Measurements from ENCODE around the gene CD81. TPM values are rescaled to one million over a fixed set of nuclear protein-coding genes. Genes with fewer than 3 reads are reported as not detected.

Gene CD81
- polyA plus RNA-seq, 1 donor = 447 TPM

DNA sequence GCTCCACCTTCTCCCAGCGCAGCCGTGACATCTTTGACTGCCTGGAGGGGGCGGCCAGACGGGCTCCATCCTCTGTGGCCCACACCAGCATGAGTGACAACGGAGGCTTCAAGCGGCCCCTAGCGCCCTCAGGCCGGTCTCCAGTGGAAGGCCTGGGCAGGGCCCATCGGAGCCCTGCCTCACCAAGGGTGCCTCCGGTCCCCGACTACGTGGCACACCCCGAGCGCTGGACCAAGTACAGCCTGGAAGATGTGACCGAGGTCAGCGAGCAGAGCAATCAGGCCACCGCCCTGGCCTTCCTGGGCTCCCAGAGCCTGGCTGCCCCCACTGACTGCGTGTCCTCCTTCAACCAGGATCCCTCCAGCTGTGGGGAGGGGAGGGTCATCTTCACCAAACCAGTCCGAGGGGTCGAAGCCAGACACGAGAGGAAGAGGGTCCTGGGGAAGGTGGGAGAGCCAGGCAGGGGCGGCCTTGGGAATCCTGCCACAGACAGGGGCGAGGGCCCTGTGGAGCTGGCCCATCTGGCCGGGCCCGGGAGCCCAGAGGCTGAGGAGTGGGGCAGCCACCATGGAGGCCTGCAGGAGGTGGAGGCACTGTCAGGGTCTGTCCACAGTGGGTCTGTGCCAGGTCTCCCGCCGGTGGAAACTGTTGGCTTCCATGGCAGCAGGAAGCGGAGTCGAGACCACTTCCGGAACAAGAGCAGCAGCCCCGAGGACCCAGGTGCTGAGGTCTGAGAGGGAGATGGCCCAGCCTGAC is 26.0 kb downstream of the CD81 start:
- DNase-seq (ENCODE audit: low read depth) = no peak

DNA sequence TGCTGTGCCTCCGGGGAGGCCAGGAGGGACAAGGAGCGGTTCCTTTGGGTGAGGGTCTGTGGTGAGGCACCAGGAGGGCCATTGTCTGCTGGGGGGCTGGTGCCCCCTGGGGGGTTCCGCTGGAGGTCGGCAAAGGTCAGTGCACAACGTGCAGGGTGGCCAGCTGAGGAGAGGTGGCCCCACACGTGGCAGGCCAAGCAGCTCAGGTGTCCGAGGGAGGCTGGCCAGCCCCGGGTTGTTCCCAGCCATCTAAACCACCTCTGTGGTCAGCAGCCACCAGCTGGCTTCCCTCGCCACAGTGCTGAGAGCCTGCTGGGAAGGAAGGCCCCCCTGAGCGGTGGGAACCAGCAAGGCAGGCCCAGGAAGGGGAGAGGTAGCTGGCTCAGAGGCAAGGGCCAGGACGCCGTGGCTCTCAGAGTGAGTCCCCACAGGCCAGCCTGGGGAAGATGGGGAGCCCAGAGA is 27.7 kb downstream of the CD81 start:
- DNase-seq (ENCODE audit: low read depth) = no peak

DNA sequence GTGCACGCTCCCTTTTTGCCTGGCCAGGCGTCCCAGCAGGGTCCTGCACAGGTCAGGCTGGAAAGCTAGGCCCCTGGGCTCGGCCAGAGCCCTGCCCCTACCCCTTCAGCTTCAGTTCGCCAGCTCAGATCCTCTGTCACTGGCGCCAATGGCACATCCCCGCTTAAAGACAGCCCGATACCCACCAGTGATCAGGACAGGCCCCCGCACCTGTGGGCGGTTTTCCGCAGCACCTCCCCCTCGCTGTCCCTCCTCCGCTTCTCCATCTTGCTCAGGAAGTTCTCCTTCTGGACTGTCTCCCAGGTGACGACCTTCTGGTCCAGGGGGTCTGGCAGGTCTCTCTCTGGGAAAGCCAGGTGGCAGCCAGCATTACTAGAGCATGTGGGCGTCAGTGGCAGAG is 29.3 kb downstream of the CD81 start:
- DNase-seq (ENCODE audit: low read depth) = no peak

DNA sequence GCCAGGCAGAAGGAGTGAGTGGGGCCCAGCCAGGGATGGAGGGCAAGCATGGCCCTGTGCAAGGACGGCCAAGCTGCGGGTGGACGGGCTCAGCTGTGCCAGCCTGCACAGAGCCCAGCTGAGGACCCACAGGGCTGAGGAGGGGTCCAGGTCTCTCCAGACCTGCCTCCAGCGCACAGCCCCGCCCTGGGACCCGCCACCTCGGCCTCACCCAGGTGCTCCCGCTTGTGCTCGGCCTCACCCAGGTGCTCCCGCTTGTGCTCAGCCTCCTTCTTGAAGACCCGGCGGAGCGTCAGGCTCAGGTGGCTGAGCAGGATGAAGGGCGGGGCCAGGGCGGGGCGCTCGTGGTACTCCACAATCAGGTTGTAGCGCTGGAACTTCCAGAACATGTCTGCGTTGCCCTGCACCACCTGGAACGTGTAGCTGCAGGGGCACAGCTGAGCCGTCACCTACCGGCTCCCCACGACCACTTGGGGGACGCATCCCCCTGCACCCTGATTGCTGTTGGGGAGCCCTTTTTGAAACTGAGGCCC is 29.8 kb downstream of the CD81 start:
- DNase-seq (ENCODE audit: low read depth) = no peak

DNA sequence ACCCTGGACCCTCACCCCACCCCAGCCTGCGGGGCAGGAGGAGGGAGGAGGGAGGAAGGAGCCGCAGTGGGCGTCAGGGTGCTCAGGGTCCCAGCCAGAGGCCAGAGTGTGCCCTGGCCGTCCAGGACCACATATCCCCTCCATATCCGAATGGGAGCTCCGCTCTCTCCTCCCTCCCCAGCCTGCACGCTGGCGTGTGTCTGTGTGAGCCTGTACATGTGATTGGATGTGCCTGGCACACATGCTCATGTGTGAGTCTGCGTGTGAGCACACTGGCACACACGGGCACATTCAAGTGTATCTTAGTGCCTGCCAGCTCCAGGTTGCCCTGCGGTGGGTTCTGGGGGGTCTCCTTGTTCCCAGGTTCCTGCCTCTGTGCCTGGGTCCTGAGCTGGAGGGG is 31.6 kb downstream of the CD81 start:
- no peak for DNase-seq (ENCODE audit: low read depth)

DNA sequence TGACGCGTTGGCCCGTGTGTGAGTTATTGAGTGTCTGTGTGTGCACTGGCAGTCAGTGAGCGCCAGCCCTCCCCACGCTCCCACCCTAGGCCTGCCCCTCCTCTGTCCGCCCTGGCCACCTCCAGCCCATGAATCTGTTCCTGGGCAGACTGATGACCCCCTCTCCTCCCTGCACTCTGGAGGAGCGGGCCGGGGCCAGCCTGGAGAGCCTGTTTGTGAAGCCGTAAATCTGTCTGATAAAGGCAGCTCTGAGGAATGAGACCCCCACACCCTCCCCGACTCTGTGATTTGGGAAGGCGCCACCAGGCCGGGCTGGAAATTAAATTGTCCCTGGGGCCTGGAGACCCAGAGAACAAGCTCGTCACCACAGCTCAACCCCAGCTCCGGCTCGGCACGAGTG is 32.0 kb downstream of the CD81 start:
- no peak for DNase-seq (ENCODE audit: low read depth)

DNA sequence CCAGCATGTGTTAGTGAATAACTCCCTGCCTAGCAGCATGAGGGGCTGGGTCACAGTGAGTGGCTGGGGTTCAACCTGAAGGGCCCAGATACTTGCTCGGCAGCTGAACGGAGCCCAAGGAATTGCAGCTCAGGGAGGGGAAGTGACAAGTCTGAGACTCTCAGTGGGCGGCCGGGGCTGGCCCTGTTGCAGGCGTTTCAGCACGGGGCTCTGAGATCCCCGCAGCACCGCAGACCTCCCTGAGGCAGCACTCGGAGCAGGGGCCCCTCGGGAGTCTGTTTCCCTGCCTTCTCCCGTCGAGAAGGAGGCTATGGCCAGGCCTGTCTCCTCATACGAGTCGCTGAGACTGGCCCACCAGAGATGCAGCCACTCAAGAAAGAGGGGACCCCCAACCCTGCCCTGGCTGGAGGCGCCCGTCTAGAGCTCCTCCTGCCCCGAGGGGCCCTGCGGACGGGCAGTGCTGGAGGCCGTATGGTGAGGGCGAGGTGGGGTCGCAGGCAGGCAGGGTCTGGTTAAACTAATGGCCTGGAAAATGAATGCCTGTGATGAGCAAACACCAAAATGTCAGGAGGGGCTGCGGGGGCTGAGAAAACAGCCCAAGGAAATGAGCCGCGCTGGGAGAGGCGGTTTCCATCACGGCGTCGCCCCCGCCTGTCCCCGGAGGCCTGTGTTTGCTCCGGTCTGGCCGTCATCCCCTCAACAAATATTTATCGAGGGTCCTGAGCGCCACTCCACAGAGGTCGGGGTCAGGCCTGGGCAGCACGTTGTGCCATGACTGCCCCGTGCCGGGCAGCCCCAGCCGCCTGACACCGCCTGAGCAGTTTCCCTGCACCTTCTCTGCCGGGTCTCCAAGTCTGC is 32.7 kb downstream of the CD81 start:
- no peak for DNase-seq (ENCODE audit: low read depth)

DNA sequence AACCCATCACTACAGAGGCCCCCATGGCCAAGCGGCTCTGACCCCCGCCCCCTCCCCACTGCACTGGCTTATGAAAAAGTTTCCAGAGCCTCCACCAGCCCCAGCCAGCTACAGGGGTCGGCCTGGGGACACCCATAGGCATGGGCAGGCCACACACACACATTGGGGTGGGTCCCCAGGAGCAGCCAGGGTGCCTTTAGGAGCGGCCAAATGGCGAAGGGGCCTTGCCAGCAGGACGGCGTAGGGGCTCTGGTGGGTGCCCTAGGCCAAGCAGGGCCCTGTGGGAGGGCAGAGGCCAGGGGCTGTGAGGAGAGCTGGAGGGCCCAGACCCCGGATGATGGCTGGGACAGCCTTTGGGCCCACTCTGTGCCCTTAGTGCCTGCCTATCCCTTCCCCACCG is 33.5 kb downstream of the CD81 start:
- DNase-seq (ENCODE audit: low read depth) = no peak

DNA sequence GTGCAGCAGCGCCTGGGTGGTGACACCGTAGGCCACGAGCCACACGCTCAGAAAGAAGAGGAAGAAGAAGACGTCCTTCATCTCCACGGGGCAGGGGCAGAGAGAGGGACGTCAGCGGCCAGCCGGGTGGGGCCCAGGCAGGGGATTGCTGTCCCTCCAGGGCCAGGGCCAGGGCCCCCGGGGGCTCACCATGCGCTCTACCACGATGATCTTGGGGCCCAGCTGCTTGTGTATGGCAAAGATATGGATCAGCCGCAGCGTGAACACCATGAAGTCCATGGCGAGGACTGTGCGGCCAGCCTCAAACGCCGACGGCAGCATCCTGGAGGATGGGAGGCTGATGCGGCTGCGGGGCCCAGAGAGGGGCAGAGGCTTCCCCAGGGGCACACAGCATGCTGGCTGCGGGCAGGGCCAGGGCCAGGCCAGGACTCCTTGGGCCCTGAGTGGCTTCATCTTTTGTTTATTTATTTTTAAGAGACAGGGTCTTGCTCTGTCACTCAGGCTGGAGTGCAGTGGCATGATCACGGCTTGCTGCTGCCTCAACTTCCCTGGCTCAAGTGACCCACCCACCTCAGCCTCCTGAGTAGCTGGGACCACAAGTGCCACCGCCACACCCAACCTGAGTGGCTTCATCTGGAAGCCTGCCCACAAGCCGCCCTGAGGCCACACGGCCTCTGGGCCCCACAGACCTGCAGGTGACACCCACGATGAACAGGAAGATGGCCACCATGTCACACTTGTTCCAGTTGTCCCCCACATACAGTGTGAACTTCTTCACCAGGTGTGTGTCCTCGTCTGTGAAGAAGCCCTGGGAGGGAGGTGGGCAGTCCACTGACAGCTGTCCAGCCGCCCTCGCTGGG is 34.6 kb downstream of the CD81 start:
- no peak for DNase-seq (ENCODE audit: low read depth)

DNA sequence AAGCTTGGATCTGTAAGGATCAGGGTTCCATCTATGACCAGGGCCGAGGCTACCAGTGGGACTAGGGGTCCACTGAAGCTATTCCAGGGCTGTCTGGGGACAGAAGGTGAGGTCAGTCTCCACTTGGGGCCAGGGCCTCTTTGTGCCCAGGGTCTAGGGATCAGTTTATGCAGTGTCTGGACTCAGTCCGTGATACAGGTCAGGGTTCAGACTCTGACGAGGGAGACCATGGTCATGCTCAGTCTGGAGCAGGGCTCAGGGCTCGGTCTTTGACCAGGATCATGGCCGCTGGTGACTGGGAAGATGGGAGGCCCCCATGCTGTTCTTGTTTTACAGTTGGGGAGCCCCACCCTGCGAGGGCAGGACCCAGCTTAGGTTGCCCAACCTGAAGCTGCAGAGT is 35.2 kb downstream of the CD81 start:
- DNase-seq (ENCODE audit: low read depth) = no peak

DNA sequence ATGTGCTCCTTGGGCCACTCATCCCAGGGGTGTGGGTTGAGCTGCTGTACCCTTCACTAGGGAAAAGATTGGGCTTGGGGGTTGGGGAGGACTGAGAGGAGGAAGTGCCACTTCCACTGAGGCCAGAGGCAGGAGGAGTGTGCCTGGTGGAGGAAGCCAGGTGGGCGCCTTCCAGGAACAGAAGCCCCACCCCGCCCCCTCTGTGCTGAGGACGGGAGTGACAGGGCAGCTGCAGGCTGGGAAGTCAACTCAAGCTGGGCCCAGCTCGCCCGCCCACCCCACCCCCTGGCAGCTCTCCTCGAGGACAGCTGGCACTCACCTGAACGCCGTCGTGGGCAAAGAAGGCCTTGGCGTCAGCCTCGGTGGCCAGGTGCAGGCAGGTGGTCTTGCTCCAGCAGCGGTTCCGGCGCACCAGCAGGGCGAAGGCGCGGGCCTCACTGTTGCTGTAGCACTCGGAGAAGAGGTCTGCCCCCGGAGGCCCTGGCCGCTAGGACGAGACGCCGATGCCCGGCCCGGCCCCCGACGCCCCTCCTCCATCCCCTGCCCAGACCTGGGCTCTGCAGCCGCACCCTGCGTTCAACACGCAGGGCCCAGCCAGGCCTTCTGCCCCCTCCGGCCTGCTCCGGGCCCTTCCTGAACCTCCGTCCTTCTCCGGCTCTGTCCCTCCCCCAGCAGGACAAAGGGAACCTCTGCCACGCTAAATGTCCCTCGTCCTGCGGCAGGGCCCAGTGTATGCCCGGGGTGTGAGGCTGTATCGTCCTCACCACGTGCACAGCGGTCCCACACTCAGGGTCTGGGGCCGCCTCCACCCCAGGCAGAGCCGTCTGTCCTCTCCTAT is 36.9 kb downstream of the CD81 start:
- DNase-seq (ENCODE audit: low read depth) = no peak

DNA sequence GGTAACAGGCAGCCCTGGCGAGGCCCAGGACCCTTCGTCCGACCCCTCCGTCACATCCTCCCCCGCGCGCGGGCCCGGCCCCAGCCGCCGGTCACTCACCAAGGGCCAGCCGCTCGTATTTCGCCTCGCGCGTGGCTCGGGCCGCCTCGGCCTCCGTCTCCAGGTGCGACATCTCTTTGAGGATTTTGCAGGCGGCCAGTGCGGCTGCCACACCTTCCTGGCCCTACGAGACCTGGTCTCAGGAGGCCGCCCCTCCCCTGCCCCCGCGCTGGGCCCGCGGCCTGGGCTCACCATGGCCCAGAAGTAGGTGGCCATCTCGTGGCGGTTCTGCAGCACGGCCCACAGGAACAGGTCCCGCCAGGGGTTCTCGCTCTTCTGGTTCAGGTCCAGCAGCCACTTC is 37.5 kb downstream of the CD81 start:
- no peak for DNase-seq (ENCODE audit: low read depth)

DNA sequence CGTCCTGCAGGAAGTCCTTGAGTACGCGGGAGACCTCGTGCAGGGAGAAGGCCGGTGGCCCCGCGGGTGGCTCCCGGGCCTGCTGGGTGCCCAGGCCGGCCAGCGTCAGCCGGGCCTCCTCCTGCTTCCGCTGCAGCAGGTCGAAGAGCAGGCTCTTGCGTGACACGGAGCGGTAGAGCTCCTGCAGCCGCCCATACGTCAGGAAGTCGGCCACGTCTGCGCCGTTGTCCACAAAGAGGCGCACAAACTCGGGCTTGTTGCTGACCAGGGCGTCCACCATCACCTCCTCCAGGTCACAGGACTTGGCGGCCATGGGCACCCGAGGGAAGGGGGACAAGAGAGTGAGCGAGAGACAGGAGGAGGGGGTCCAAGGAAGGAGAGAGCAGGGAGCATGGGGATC is 38.1 kb downstream of the CD81 start:
- no peak for DNase-seq (ENCODE audit: low read depth)

DNA sequence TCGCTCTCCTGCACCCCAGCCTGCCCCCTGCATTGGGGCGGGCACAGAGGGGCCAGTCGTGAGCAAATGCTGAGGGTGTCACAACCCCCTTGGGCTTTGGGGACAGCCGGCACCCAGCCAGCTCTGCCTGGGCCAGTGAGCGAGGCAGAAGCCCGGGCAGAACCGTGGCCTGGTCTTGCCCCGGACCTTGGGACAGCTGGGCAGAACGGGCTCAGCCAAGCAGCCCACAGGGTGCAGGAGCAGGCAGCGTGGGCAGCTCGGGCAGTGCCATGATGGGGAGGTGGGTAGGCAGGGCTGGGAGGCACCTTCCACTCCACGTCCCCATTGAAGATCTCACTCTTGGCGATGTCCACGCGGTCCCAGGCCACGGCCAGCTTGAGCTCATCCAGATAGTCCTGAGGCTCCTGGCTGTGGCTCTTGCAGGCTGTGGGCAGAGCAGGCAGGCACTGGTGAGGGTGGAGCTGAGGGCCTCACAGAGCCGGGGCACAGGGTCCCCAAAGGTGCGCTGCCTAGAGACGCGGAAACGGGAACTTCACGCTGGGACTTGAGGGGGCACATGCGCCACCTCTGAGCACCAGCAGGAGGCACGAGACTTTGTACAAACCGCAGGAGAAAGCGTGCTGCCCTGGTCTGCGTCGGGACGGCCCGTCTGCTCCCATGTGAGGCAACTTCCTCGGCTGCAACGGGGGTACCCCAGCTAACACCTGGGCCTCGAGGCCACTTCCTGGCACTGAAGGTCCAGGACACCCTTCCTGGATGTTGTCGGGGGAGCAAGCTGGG is 38.7 kb downstream of the CD81 start:
- DNase-seq (ENCODE audit: low read depth) = no peak

DNA sequence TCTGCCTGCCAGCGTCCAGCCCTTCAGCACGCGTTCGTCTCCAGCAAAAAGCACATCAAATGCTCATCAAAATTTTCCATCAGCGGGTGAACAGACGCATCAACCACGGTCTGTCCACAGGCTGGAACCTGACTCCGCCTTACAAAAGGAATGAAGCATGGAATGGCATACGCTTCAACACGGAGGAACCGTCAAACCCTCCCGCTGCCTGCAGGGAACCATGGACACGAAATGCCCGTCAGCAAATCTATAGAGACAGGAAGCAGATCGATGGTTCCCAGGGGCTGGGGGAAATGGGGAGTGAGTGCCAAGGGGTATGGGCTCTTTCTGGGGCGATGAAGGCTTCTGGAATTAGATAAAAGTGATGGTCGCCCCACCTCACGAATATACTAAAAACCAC is 39.7 kb downstream of the CD81 start:
- no peak for DNase-seq (ENCODE audit: low read depth)

DNA sequence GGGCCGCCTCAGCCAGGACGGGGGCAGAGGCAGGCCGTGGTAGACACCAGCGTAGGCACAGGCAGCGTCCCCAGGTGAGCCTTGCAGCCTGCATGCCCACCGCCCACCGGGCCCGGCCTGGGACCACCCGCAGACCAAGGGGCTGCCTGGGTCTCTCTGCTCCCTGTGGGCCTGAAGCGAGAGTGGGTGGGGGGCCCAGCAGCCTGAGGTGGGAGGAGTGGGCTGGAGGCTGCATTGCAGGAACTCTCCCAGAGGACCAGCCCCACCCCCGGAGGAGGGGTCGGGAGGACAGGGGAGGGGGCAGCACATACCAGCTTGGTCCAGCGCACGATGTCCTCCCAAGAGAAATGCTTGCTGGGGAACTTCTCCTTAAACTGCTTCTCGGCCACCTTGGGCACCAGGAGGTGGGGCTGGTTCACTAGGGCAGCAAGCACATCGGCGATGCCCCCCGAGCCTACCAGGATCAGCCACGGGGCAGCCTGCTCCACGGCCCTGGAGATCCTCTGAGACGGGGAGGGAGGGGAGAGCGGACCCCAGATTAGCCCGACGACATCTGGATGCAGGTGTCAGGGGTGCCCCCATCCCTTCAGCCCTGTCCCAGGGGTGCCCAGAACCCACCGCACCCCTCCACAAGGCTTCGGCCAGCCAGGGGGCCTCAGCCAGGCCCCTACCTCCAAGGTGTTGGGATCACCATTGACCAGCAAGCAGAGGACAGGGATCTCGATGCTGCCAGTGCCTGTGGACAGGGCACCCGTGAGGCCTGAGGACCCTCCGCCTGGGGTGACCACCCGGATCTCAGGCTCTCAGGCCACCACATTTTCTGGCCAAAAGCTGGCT is 41.0 kb downstream of the CD81 start:
- DNase-seq (ENCODE audit: low read depth) = no peak

DNA sequence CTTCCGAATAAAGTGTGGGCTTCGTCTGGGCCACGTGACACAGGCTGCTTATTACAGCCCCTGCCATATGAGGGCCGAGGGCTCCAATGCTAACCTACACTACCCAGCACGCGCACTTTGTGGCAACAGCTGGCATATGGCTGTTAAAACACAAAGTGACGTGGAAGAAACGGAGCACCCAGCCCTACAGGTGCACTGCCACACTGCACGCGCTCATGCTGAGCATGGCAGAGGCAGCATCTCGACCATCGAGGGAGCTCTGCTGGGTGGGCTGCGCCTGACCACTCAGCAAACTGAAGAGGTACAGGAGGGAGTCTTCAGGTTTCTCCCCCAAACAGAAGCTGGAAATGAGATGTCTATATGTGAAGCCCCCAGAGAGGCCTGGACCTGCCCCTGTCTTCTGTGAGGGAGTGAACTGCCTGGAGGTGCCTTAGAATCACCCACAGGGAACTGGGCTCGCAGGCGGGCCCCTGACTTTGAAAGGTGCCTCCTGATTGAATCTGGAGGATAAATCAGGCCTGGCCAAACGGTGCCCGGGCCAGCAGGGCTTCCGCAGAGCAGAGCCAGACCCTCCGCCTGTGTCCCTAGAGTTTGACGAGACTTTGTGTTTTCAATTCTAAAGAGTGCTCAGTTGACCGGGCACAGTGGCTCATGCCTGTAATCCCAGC is 41.7 kb downstream of the CD81 start:
- no peak for DNase-seq (ENCODE audit: low read depth)

DNA sequence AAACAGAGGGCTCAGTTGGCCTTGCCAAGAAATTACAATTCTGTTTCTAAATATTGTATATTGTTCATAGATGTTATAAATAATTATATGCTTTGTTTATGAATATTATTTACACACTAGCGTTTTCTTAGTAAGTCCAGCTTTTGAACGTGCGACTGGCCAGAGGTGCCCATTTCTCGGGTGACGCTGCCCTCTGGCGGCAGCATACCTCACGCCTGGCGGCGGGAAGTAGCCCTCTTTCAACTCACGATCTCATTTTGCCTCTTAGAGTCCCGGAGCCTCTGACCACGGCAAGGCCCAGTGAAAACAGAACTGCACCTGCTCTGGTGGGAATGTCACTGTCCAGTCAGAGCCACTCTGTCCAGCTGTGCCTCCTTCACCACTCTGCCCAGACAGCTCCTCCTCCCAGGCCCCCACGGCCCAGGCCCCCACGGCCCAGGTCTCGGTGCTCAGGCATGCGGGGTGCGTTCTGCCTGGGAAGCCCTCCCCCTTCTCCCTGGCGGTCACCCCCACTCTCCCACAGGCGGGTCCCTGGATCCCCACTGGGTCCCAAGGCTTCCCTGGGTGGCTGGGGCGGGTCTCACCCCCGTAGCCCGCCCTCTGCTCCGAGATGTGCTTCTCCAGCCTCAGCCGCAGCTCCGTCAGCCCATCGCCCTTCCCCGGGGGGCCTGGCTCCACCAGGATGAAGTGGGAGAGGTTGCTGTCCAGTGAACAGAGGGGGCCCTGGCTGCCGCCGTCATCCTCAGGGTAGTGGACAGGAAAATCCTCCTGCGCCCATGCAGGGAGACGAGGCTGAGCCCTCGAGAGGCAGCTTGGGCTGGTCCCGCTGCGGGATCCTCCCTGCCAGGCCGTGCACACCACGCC is 42.8 kb downstream of the CD81 start:
- peak; percentile 29 for DNase-seq (ENCODE audit: low read depth)
